ENCODE measurements around the gene S100P.
A peak's percentile ranks its signal among the peaks of the same experiment; 100 is the strongest.

S100P gene

DNA sequence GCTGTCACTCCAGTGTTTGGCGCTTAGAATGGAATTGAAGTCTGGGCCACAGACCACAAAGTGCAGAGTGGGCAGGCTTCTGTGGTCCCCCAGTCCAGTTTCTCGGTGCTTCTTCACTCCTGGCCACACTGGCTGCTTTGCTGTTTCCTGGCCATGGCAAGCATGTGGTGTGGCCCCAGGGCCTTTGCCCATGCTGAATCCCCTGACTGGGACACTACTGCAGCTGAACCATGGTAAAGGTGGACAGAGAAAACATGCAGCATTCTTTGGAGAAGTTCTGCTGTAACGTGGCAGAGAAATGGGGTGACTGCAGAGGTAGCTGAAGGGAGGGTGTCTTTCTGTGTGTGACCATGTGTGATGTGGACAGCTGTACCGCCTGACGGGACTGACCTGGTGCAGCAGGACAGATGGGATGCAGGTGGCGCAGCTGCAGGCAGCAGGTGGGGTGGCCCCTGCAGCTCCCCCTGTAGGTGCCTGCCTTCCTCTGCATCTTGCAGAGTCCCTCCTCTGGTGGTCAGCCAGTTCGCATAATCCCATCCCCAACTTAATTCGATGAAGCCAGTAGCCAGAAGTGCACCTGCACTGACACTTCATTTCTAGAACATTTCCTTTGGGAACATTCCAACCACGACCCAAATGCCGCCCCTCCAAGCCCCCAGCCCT is 13.2 kb upstream of the S100P start:
- Histone ChIP-seq H2BK120ac (ENCODE audit: insufficient read depth, low read length, poor library complexity) (no peak overlapping the region), H3K9ac (ENCODE audit: low read length) (no peak overlapping the region), H3K27ac (ENCODE audit: low read depth, low read length) (no peak overlapping the region), H3K4me3 (ENCODE audit: low read depth, low read length) (no peak overlapping the region), H4K12ac (ENCODE audit: low read depth, low read length) (no peak overlapping the region), H4K91ac (ENCODE audit: low read depth, low read length) (no peak overlapping the region), H3K23ac (ENCODE audit: low read length) (no peak overlapping the region), H3K27me3 (ENCODE audit: insufficient read depth, low read length) (no peaks in the 10 kb centered on the region), H3K9me3 (ENCODE audit: insufficient read depth, low read depth, low read length) (no peaks in the 10 kb centered on the region), H3K18ac (ENCODE audit: low read length) (no peak overlapping the region), H3K14ac (ENCODE audit: low read length) (no peak overlapping the region), H3K4me2 (ENCODE audit: low read length) (no peak overlapping the region), H3K79me1 (ENCODE audit: low read length) (no peaks in the 10 kb centered on the region), H3K79me2 (ENCODE audit: control insufficient read depth, insufficient read depth, low read length, poor library complexity) (no peaks in the 10 kb centered on the region), H2BK5ac (ENCODE audit: low read depth, low read length, poor library complexity) (no peak overlapping the region), H2BK12ac (ENCODE audit: low read length) (no peak overlapping the region), H3K36me3 (ENCODE audit: control insufficient read depth in 1 of 2, insufficient read depth in 2 of 2, low read length in 2 of 2) (peaks cover 4 to 7% of the 10 kb centered on the region in 2 experiments), H3K4ac (ENCODE audit: low read depth, low read length) (no peak overlapping the region), H2AFZ (ENCODE audit: insufficient read depth, low read length, poor library complexity) (no peak overlapping the region), H2AK5ac (ENCODE audit: low read length) (no peak overlapping the region), H4K8ac (ENCODE audit: low read depth, low read length) (no peak overlapping the region), H3K4me1 (ENCODE audit: control insufficient read depth in 1 of 2, insufficient read depth in 2 of 2, low read length in 2 of 2) (peaks cover 3 to 5% of the 10 kb centered on the region in 2 experiments)
- WGBS (ENCODE audit: extremely low coverage, insufficient coverage, insufficient read length), result no CpG with 5 or more reads among the region's 10 CpGs
- DNase-seq, result no peak

DNA sequence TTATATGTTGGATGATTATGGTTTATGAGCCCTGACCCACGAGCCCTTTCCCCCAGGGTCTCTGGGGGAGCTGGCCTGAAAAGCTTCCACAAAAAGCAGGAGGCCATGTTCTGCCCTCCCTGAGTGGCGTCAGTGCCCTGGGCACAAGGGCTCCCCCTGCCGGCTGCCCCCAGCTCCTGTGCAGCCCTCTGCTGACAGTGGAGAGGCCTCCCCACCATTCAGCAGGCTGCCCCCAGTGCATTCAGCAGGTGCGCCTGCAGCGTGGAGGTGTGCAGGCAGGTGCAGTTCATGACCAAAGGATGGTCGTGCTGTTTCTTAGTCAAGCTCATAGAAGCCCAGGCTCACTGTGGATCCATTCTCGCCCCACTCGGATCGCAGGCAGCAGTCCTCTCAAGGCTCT is 12.5 kb upstream of the S100P start:
- no peak overlapping the region for H2AK5ac ChIP-seq (ENCODE audit: low read length)
- no peak overlapping the region for H3K23ac ChIP-seq (ENCODE audit: low read length)
- no peak for DNase-seq
- no peaks in the 10 kb centered on the region for H3K79me1 ChIP-seq (ENCODE audit: low read length)
- H4K12ac ChIP-seq (ENCODE audit: low read depth, low read length), result no peak overlapping the region
- no peak overlapping the region for H3K4me2 ChIP-seq (ENCODE audit: low read length)
- no peak overlapping the region for H4K91ac ChIP-seq (ENCODE audit: low read depth, low read length)
- no peaks in the 10 kb centered on the region for H3K79me2 ChIP-seq (ENCODE audit: control insufficient read depth, insufficient read depth, low read length, poor library complexity)
- H4K8ac ChIP-seq (ENCODE audit: low read depth, low read length), result no peak overlapping the region
- H3K18ac ChIP-seq (ENCODE audit: low read length), result no peak overlapping the region
- H3K14ac ChIP-seq (ENCODE audit: low read length), result no peak overlapping the region
- peaks cover 2 to 4% of the 10 kb centered on the region in 2 experiments for H3K36me3 ChIP-seq (ENCODE audit: control insufficient read depth in 1 of 2, insufficient read depth in 2 of 2, low read length in 2 of 2)
- H2AFZ ChIP-seq (ENCODE audit: insufficient read depth, low read length, poor library complexity), result no peak overlapping the region
- H2BK120ac ChIP-seq (ENCODE audit: insufficient read depth, low read length, poor library complexity), result no peak overlapping the region
- no CpG with 5 or more reads among the region's 9 CpGs for WGBS (ENCODE audit: extremely low coverage, insufficient coverage, insufficient read length)
- no peaks in the 10 kb centered on the region for H3K9me3 ChIP-seq (ENCODE audit: insufficient read depth, low read depth, low read length)
- H3K9ac ChIP-seq (ENCODE audit: low read length), result no peak overlapping the region
- no peak overlapping the region for H3K4me3 ChIP-seq (ENCODE audit: low read depth, low read length)
- no peak overlapping the region for H2BK12ac ChIP-seq (ENCODE audit: low read length)
- H3K27ac ChIP-seq (ENCODE audit: low read depth, low read length), result no peak overlapping the region
- H2BK5ac ChIP-seq (ENCODE audit: low read depth, low read length, poor library complexity), result no peak overlapping the region
- H3K4ac ChIP-seq (ENCODE audit: low read depth, low read length), result no peak overlapping the region
- no peaks in the 10 kb centered on the region for H3K27me3 ChIP-seq (ENCODE audit: insufficient read depth, low read length)
- peaks cover 3 to 5% of the 10 kb centered on the region in 2 experiments for H3K4me1 ChIP-seq (ENCODE audit: control insufficient read depth in 1 of 2, insufficient read depth in 2 of 2, low read length in 2 of 2)

GRCh38 chr4:6682862-6683590 is 10.7 kb upstream of the S100P start:
- no peak overlapping the region for H3K27ac ChIP-seq (ENCODE audit: low read depth, low read length)
- no peak overlapping the region for H4K12ac ChIP-seq (ENCODE audit: low read depth, low read length)
- DNase-seq, result no peak
- H3K9me3 ChIP-seq (ENCODE audit: insufficient read depth, low read depth, low read length), result peaks cover 5% of the 10 kb centered on the region
- H4K8ac ChIP-seq (ENCODE audit: low read depth, low read length), result peak overlapping the region; percentile 31
- no peak overlapping the region for H3K4me3 ChIP-seq (ENCODE audit: low read depth, low read length)
- peaks cover 0 to 2% of the 10 kb centered on the region in 2 experiments for H3K36me3 ChIP-seq (ENCODE audit: control insufficient read depth in 1 of 2, insufficient read depth in 2 of 2, low read length in 2 of 2)
- H3K27me3 ChIP-seq (ENCODE audit: insufficient read depth, low read length), result no peaks in the 10 kb centered on the region
- no peak overlapping the region for H3K14ac ChIP-seq (ENCODE audit: low read length)
- H2AK5ac ChIP-seq (ENCODE audit: low read length), result peak overlapping the region; percentile 2
- H2BK5ac ChIP-seq (ENCODE audit: low read depth, low read length, poor library complexity), result no peak overlapping the region
- peaks cover 6 to 7% of the 10 kb centered on the region in 2 experiments for H3K4me1 ChIP-seq (ENCODE audit: control insufficient read depth in 1 of 2, insufficient read depth in 2 of 2, low read length in 2 of 2)
- H2BK12ac ChIP-seq (ENCODE audit: low read length), result peak overlapping the region; percentile 3
- no peak overlapping the region for H4K91ac ChIP-seq (ENCODE audit: low read depth, low read length)
- H3K4ac ChIP-seq (ENCODE audit: low read depth, low read length), result no peak overlapping the region
- peaks cover 1% of the 10 kb centered on the region for H3K79me2 ChIP-seq (ENCODE audit: control insufficient read depth, insufficient read depth, low read length, poor library complexity)
- no peak overlapping the region for H3K18ac ChIP-seq (ENCODE audit: low read length)
- H3K23ac ChIP-seq (ENCODE audit: low read length), result no peak overlapping the region
- no peak overlapping the region for H3K4me2 ChIP-seq (ENCODE audit: low read length)
- H3K79me1 ChIP-seq (ENCODE audit: low read length), result peaks cover 4% of the 10 kb centered on the region
- no peak overlapping the region for H3K9ac ChIP-seq (ENCODE audit: low read length)
- no peak overlapping the region for H2AFZ ChIP-seq (ENCODE audit: insufficient read depth, low read length, poor library complexity)
- H2BK120ac ChIP-seq (ENCODE audit: insufficient read depth, low read length, poor library complexity), result peak overlapping the region; percentile 7
- no CpG with 5 or more reads among the region's 11 CpGs for WGBS (ENCODE audit: extremely low coverage, insufficient coverage, insufficient read length)

DNA sequence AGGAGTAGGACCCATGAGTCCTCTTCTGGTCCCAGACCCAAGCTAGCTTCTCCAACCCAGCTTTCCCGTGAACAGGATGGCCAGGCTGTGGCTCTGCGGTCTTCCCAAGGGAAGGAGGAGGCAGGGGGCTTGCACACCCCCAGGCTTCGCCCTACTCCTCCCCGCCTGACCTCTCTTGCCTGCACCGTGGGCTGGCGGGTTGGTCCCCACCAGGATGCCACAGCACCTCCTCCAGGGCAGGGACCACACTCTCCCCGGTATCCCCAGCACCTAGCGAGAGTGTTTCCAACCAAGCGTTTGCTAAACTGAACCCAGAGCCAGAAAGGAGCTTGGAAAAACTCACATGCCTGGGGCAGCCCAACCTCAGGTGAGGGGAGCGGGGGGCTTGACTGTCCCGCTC is 9.0 kb upstream of the S100P start:
- no peak overlapping the region for H3K27ac ChIP-seq (ENCODE audit: low read depth, low read length)
- no peak overlapping the region for H4K8ac ChIP-seq (ENCODE audit: low read depth, low read length)
- H3K9ac ChIP-seq (ENCODE audit: low read length), result no peak overlapping the region
- DNase-seq, result no peak
- H3K9me3 ChIP-seq (ENCODE audit: insufficient read depth, low read depth, low read length), result peaks cover 5% of the 10 kb centered on the region
- H3K79me1 ChIP-seq (ENCODE audit: low read length), result peaks cover 17% of the 10 kb centered on the region
- no peak overlapping the region for H2AFZ ChIP-seq (ENCODE audit: insufficient read depth, low read length, poor library complexity)
- peak overlapping the region; percentile 12 for H2BK120ac ChIP-seq (ENCODE audit: insufficient read depth, low read length, poor library complexity)
- H2AK5ac ChIP-seq (ENCODE audit: low read length), result no peak overlapping the region
- peak overlapping the region; percentile 28 for H3K14ac ChIP-seq (ENCODE audit: low read length)
- H3K36me3 ChIP-seq (ENCODE audit: control insufficient read depth in 1 of 2, insufficient read depth in 2 of 2, low read length in 2 of 2), result no peaks in the 10 kb centered on the region
- no CpG with 5 or more reads among the region's 11 CpGs for WGBS (ENCODE audit: extremely low coverage, insufficient coverage, insufficient read length)
- H4K12ac ChIP-seq (ENCODE audit: low read depth, low read length), result no peak overlapping the region
- H3K4me1 ChIP-seq (ENCODE audit: control insufficient read depth in 1 of 2, insufficient read depth in 2 of 2, low read length in 2 of 2), result peaks cover 18 to 20% of the 10 kb centered on the region in 2 experiments
- H3K27me3 ChIP-seq (ENCODE audit: insufficient read depth, low read length), result no peaks in the 10 kb centered on the region
- peaks cover 7% of the 10 kb centered on the region for H3K79me2 ChIP-seq (ENCODE audit: control insufficient read depth, insufficient read depth, low read length, poor library complexity)
- H3K18ac ChIP-seq (ENCODE audit: low read length), result no peak overlapping the region
- H3K4ac ChIP-seq (ENCODE audit: low read depth, low read length), result no peak overlapping the region
- no peak overlapping the region for H3K23ac ChIP-seq (ENCODE audit: low read length)
- no peak overlapping the region for H3K4me2 ChIP-seq (ENCODE audit: low read length)
- no peak overlapping the region for H2BK12ac ChIP-seq (ENCODE audit: low read length)
- no peak overlapping the region for H2BK5ac ChIP-seq (ENCODE audit: low read depth, low read length, poor library complexity)
- H4K91ac ChIP-seq (ENCODE audit: low read depth, low read length), result no peak overlapping the region
- H3K4me3 ChIP-seq (ENCODE audit: low read depth, low read length), result no peak overlapping the region
